Stomach smooth muscle (tissue), 2 donors: ENCODE measurements around the gene SPIC.

Source experiments
- H3K27ac ChIP-seq: one replicate; pipeline ENCODE4 v1.7.0; 2013; ENCODE audit warnings: mild to moderate bottlenecking, low read length, inconsistent platforms
- H3K27me3 ChIP-seq, 2 donors: one replicate each; pipeline ENCODE4 v1.7.0; 2013; ENCODE audit warnings: low read length in 2 of 2; ENCODE audit not compliant: insufficient read depth in 2 of 2, control insufficient read depth in 1 of 2
- H3K36me3 ChIP-seq, 2 donors: one replicate each; pipeline ENCODE4 v1.7.0; 2013; ENCODE audit warnings: low read length in 2 of 2; ENCODE audit not compliant: control insufficient read depth in 2 of 2, insufficient read depth in 2 of 2
- H3K4me1 ChIP-seq: one replicate; pipeline ENCODE4 v1.7.0; 2013; ENCODE audit warnings: low read length; ENCODE audit not compliant: control insufficient read depth, insufficient read depth
- H3K4me3 ChIP-seq, 2 donors: one replicate each; pipeline ENCODE4 v1.7.0; 2013; ENCODE audit warnings: low read length in 2 of 2
- H3K9ac ChIP-seq, 2 donors: one replicate each; pipeline ENCODE4 v1.7.0; 2013; ENCODE audit warnings: low read length in 2 of 2, mild to moderate bottlenecking in 1 of 2
- H3K9me3 ChIP-seq, 2 donors: one replicate each; pipeline ENCODE4 v1.7.0; 2013; ENCODE audit warnings: low read length in 2 of 2; ENCODE audit not compliant: control insufficient read depth in 2 of 2
- donor health status: healthy.
- donor health status: Pancreatic carcinoma.

SPIC gene

DNA sequence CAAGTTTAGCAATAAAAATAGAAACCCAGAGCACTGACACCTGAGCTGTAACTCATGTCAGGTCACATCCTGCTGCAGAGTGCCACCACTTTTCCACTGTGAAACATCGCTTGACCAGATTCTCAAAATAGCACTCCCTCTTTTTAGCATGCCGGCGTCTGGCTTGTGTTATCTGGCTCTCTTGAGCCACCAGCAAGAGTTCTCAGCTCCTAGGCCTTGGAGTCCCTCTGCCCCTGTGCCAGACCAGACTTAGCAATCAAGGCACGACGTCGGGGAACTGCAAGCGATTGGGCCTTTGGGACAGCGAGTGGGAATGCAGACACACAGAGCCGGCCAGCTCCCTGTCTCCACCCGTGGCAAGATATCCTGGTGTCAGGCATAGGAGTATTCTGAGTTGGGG lies 52.5 kb downstream of the SPIC start:
- Histone ChIP-seq H3K27ac (no peak overlapping the region), H3K9me3 (no peaks in the 10 kb centered on the region), H3K4me1 (no peaks in the 10 kb centered on the region), H3K36me3 (no peaks in the 10 kb centered on the region), H3K4me3 (no peak overlapping the region), H3K27me3 (no peaks in the 10 kb centered on the region), H3K9ac (no peak overlapping the region)

DNA sequence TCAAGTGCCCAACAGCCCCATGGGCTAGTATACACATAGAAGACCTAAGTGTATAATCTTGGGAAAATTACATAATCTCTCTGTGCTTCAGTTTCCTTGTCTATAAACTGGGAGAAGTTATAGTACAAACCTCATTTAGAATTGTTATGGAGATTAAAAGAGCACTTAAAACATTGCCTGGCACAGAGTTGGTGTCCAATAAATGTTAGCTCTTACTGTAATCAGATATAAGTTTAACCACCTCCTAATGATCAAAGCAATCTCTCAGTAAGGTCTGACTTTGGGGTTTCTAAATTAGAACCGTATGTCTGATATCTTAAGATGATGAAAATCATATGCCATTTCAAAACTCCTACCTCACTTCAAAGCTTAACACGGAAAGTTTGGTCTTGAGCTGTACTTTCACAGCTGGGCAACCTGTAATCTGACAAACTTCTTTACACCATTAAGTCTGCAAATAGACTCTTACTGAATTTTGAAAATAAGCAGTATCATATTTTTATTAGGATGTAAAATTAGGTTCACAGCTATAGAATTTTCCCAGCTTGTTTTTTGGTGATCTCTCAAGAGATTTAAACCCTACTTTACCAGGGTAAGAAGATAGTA lies 61.0 kb downstream of the SPIC start:
- H3K4me3 ChIP-seq, result no peak overlapping the region
- H3K4me1 ChIP-seq, result no peaks in the 10 kb centered on the region
- no peaks in the 10 kb centered on the region for H3K36me3 ChIP-seq
- no peaks in the 10 kb centered on the region for H3K9me3 ChIP-seq
- H3K27me3 ChIP-seq, result no peaks in the 10 kb centered on the region
- no peak overlapping the region for H3K27ac ChIP-seq
- no peak overlapping the region for H3K9ac ChIP-seq
